ENCODE results near the gene SPP1. TPM values are rescaled to one million over a fixed set of nuclear protein-coding genes. Genes with fewer than 3 reads are reported as not detected.
"Not testable (repeated sequence)": the region's sequence is repeated elsewhere in the genome, so short reads cannot be mapped to it uniquely, and the experiment has no call there.

The SPP1 gene
- total RNA-seq, 2 donors from 2014 or later: 3.9 to 11.6 TPM

- Histone ChIP-seq H3K36me3 (no peaks in the 10 kb centered on the region), H3K4me1 (no peaks in the 10 kb centered on the region), H3K9me3 (no peaks in the 10 kb centered on the region), H3K9ac (ENCODE audit: low read depth in 2 of 2, low read length in 2 of 2) (no peak overlapping the region), H3K4me3 (no peak overlapping the region), H3K27me3 (no peaks in the 10 kb centered on the region), H3K27ac (no peak overlapping the region)
- no peak for DNase-seq
- TF ChIP-seq, protein P1, sequence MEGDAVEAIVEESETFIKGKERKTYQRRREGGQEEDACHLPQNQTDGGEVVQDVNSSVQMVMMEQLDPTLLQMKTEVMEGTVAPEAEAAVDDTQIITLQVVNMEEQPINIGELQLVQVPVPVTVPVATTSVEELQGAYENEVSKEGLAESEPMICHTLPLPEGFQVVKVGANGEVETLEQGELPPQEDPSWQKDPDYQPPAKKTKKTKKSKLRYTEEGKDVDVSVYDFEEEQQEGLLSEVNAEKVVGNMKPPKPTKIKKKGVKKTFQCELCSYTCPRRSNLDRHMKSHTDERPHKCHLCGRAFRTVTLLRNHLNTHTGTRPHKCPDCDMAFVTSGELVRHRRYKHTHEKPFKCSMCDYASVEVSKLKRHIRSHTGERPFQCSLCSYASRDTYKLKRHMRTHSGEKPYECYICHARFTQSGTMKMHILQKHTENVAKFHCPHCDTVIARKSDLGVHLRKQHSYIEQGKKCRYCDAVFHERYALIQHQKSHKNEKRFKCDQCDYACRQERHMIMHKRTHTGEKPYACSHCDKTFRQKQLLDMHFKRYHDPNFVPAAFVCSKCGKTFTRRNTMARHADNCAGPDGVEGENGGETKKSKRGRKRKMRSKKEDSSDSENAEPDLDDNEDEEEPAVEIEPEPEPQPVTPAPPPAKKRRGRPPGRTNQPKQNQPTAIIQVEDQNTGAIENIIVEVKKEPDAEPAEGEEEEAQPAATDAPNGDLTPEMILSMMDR (IDR thresholded peaks at IDR 0.05): no peak
- intact Hi-C loops (cut with DNase I): no loop called here
These were observed 10.3 kb downstream of the SPP1 start for GRCh38 chr4:87985887-87986200.

DNA sequence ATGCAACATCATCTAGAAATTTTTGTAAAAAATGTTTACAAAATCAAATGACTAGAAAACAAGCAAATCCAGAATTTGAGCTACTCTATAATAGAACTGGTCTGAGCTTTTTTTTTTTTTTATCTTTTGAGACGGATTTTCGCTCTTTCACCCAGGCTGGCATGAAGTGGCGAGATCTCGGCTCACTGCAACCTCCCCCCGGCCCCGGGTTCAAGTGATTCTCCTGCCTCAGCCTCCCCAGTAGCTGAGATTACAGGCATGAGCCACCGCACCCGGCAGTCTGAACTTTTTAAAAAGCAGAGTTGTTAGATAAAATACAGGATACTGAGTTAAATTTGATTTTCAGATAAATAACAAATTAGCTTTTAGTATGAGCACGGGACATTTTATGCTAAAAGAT is 11.0 kb downstream of the SPP1 start:
- H3K36me3 ChIP-seq: no peaks in the 10 kb centered on the region
- intact Hi-C loops (cut with DNase I): no loop called here
- DNase-seq: no peak
- no peaks in the 10 kb centered on the region for H3K27me3 ChIP-seq
- no peak overlapping the region for H3K27ac ChIP-seq
- H3K9ac ChIP-seq (ENCODE audit: low read depth in 2 of 2, low read length in 2 of 2): no peak overlapping the region
- H3K4me1 ChIP-seq: no peaks in the 10 kb centered on the region
- H3K9me3 ChIP-seq: no peaks in the 10 kb centered on the region
- TF ChIP-seq, protein P1 (IDR thresholded peaks at IDR 0.05): no peak
- H3K4me3 ChIP-seq: no peak overlapping the region

DNA sequence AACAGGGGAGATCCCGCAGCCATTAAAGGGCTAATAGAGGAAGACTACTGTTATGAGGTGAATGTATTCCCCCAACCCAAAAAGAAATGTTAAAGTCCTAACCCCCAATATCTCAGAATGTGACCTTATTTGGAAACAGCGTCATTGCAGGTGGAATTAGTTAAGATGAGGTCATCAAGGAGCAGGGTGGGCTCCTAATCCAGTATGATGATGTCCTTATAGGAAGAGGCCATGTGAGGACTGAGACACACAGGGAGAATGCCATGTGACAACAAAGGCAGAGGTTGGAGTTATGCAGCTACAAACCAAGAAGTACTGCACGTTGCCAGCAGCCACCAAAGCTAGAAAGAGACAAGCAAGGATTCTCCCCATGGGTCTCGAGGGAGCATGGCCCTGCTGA is 14.3 kb downstream of the SPP1 start:
- no peaks in the 10 kb centered on the region for H3K4me1 ChIP-seq
- H3K9me3 ChIP-seq: no peaks in the 10 kb centered on the region
- H3K27me3 ChIP-seq: no peaks in the 10 kb centered on the region
- no peak for DNase-seq
- H3K27ac ChIP-seq: no peak overlapping the region
- no peaks in the 10 kb centered on the region for H3K36me3 ChIP-seq
- TF ChIP-seq, protein P1 (IDR thresholded peaks at IDR 0.05): no peak
- no peak overlapping the region for H3K9ac ChIP-seq (ENCODE audit: low read depth in 2 of 2, low read length in 2 of 2)
- no peak overlapping the region for H3K4me3 ChIP-seq
- intact Hi-C loops (cut with DNase I): no loop called here

- intact Hi-C loops (cut with DNase I): no loop called here
- no peak overlapping the region for H3K4me3 ChIP-seq
- no peak overlapping the region for H3K9ac ChIP-seq (ENCODE audit: low read depth in 2 of 2, low read length in 2 of 2)
- H3K9me3 ChIP-seq: no peaks in the 10 kb centered on the region
- H3K4me1 ChIP-seq: no peaks in the 10 kb centered on the region
- no peaks in the 10 kb centered on the region for H3K27me3 ChIP-seq
- no peak overlapping the region for H3K27ac ChIP-seq
- DNase-seq: no peak
- TF ChIP-seq, protein P1 (IDR thresholded peaks at IDR 0.05): no peak
- H3K36me3 ChIP-seq: no peaks in the 10 kb centered on the region
These were observed 19.9 kb downstream of the SPP1 start for GRCh38 chr4:87995435-87995834.

GRCh38 chr4:87999191-87999691 is 23.7 kb downstream of the SPP1 start:
- DNase-seq; H3K36me3 ChIP-seq; intact Hi-C loops (cut with DNase I); H3K9ac ChIP-seq (ENCODE audit: low read depth in 2 of 2, low read length in 2 of 2); H3K4me1 ChIP-seq; H3K9me3 ChIP-seq; H3K4me3 ChIP-seq; H3K27ac ChIP-seq; H3K27me3 ChIP-seq: not testable (repeated sequence)

- intact Hi-C loops (cut with DNase I): no loop called here
These were observed 26.4 kb downstream of the SPP1 start for GRCh38 chr4:88001871-88002270.

More at GRCh38 chr4:88001871-88002270, 26.4 kb downstream of the SPP1 start:
- DNase-seq: no peak
- Histone ChIP-seq H3K9me3 (no peaks in the 10 kb centered on the region), H3K9ac (ENCODE audit: low read depth in 2 of 2, low read length in 2 of 2) (no peak overlapping the region), H3K27me3 (no peaks in the 10 kb centered on the region), H3K4me3 (no peak overlapping the region), H3K36me3 (no peaks in the 10 kb centered on the region), H3K4me1 (no peaks in the 10 kb centered on the region), H3K27ac (no peak overlapping the region)
- TF ChIP-seq, protein P1 (IDR thresholded peaks at IDR 0.05): no peak
